ENCODE data around the gene GABRA5.

GABRA5 gene

GRCh38 chr15:26874774-26875475 lies 8.1 kb downstream of the GABRA5 start:
- TF ChIP-seq, protein P1, sequence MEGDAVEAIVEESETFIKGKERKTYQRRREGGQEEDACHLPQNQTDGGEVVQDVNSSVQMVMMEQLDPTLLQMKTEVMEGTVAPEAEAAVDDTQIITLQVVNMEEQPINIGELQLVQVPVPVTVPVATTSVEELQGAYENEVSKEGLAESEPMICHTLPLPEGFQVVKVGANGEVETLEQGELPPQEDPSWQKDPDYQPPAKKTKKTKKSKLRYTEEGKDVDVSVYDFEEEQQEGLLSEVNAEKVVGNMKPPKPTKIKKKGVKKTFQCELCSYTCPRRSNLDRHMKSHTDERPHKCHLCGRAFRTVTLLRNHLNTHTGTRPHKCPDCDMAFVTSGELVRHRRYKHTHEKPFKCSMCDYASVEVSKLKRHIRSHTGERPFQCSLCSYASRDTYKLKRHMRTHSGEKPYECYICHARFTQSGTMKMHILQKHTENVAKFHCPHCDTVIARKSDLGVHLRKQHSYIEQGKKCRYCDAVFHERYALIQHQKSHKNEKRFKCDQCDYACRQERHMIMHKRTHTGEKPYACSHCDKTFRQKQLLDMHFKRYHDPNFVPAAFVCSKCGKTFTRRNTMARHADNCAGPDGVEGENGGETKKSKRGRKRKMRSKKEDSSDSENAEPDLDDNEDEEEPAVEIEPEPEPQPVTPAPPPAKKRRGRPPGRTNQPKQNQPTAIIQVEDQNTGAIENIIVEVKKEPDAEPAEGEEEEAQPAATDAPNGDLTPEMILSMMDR (IDR thresholded peaks at IDR 0.05; ENCODE audit: control extremely low read depth, extremely low read depth, low read depth, missing control alignments) = no peak
- DNase-seq (ENCODE audit: extremely low spot score) = no peak
- ChIA-PET CTCF (no interaction called here), POLR2A (no interaction called here)

DNA sequence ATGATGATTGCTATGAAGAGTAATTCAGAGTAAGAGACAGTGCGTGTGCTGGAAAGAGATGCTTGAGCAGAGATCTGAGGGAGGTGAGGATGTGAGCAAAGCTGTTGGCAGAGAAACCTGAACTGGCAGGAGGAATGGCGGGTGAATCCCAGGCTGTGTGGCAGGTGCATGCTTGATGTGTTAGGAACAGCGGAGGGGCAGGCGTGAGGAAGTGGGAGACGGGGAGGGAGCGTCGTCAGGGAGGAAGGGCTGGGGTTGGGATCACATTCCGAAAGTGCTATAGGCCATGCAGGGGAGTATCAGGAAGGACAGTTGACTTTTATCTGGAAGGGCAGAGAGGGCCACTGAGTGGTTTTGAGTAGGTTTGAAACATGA lies 8.6 kb downstream of the GABRA5 start:
- CTCF ChIA-PET = interaction anchor here (1.4 kb wide), 1 partner anchor 12 kb away, joined by 4 read pairs; no protein-coding TSS in a partner anchor
- POLR2A ChIA-PET = no interaction called here
- DNase-seq (ENCODE audit: extremely low spot score) = no peak
- TF ChIP-seq, protein P1 (IDR thresholded peaks at IDR 0.05; ENCODE audit: control extremely low read depth, extremely low read depth, low read depth, missing control alignments) = no peak

DNA sequence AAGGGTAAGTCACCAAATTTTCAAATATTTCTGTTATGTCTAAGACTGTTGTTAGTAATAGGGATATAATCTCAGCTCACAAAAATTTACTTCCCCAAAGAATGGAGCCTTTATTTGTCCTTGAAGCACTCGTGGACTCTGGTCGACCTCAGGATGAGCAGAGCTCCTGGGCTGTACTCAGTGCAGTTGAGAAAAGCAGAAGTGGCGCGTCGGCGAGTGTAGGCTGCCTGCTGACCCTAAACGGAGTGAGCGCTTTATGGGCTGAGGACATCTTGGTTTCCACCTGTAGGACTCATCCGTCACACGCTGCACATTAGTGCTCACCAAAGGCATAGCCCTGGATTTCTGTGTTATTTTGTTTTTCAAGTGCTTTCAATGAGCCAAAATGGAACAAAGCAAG lies 11.0 kb downstream of the GABRA5 start:
- no peak for DNase-seq (ENCODE audit: extremely low spot score)
- TF ChIP-seq, protein P1 (IDR thresholded peaks at IDR 0.05; ENCODE audit: control extremely low read depth, extremely low read depth, low read depth, missing control alignments) = no peak
- ChIA-PET CTCF (interaction anchor here (1.2 to 4.7 kb wide), 3 partner anchors 12 to 140 kb away, joined by 3 to 22 read pairs (median 7); no protein-coding TSS in a partner anchor), POLR2A (no interaction called here)

DNA sequence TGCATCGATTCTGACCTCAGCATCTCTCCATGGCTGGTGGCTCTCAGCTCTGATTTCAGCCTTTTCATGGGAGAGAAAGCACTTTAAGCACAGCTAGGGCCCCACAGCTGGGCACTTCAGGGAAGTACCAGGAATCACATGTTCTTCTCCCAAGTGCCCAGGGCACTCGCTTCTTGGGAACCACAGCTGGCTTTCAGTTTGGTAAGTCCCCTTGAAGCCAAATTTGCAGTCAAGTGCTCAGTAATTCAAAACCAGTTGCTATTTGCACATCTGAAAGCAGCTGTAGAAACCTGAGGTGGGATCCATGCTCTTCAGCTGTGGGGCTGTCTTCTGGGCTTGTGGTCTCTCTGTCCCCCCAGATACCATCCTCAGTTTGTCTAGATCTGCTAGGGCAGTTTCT lies 12.8 kb downstream of the GABRA5 start:
- ChIA-PET CTCF (interaction anchor here (4.7 kb wide), 1 partner anchor 10 kb away, joined by 22 read pairs; no protein-coding TSS in a partner anchor), POLR2A (no interaction called here)
- TF ChIP-seq, protein P1 (IDR thresholded peaks at IDR 0.05; ENCODE audit: control extremely low read depth, extremely low read depth, low read depth, missing control alignments) = no peak
- no peak for DNase-seq (ENCODE audit: extremely low spot score)

DNA sequence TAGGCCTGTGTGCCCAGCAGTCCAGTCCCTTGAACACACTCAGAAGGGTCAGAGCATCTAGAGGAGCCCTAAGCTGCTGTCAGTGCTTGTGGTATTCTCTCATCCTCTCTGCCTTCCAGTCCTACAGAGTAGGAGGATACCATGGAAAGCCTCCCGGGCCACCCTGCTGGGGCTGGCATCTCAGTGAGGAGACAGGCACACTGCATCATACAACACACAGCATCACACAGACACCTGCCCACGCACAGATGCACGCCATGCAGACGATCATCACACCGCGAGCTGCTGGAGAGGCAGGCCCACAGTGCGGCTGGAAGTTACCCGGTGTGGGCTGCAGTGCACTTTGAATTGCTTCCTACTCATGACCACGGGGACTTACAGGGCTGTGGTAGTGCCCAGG lies 15.2 kb downstream of the GABRA5 start:
- ChIA-PET POLR2A (no interaction called here), CTCF (interaction anchor here (1.3 kb wide), 1 partner anchor 9 kb away, joined by 3 read pairs; no protein-coding TSS in a partner anchor)
- DNase-seq (ENCODE audit: extremely low spot score) = no peak
- TF ChIP-seq, protein P1 (IDR thresholded peaks at IDR 0.05; ENCODE audit: control extremely low read depth, extremely low read depth, low read depth, missing control alignments) = no peak

DNA sequence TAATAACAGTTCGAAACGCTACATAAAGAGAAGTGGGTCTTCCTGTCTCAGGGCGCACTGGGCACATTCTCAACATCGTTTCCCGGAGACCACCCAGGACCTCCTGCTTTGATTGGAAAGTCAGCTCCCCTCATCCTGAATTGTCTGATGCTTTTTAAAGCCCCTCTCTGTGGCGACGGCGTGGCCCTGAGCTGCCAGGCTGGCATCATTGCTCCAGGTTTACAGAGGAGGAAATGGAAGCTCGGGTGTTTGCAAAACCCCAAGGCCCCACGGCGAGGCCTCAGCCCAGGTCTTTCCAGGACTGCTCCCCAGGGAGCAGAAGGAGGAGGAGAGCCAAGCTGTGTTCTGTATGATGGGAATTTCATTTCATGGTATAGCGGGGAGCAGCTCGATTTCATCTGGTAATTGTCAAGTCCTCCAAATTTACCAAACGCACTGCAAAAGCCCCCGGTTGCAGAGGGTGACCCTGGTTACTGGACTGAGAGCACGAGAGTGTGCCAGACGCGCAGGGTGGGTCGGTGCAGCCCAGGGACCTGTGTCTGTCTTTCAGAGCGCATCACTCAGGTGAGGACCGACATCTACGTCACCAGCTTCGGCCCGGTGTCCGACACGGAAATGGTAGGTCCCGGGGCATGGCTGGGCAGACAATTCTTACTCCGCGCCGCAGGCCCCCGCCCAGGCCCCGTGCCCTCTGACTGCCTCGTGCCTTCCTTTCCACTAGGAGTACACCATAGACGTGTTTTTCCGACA lies 15.9 kb downstream of the GABRA5 start:
- ChIA-PET POLR2A (no interaction called here), CTCF (interaction anchor here (1.3 kb wide), 1 partner anchor 9 kb away, joined by 3 read pairs; no protein-coding TSS in a partner anchor)
- TF ChIP-seq, protein P1 (IDR thresholded peaks at IDR 0.05; ENCODE audit: control extremely low read depth, extremely low read depth, low read depth, missing control alignments) = no peak
- no peak for DNase-seq (ENCODE audit: extremely low spot score)

All from GM10248 (cell line).